NCI-H460 (cell line): ENCODE results near the gene UBE2M. TPM values are rescaled to one million over a fixed set of nuclear protein-coding genes. Genes with fewer than 3 reads are reported as not detected.

Source experiments
- DNase-seq: peaks from one replicate; pipeline ENCODE4 v3.0.0-alpha.2; 2016; ENCODE audit warnings: low read depth; ENCODE audit errors: extremely low read depth
- total RNA-seq: library from RNA; depleted of rRNA; stranded (reverse); fragments of >200 nt; shearing (Covaris generic); gene quantifications from 2 replicates; pipeline ENCODE4 v1.2.3, GENCODE V29; 2014

UBE2M gene
- total RNA-seq, 1 experiment from 2014 or later, result 90.5 TPM

GRCh38 chr19:58557221-58558065 is 968 bp downstream of the UBE2M start:
- no peak for DNase-seq

DNA sequence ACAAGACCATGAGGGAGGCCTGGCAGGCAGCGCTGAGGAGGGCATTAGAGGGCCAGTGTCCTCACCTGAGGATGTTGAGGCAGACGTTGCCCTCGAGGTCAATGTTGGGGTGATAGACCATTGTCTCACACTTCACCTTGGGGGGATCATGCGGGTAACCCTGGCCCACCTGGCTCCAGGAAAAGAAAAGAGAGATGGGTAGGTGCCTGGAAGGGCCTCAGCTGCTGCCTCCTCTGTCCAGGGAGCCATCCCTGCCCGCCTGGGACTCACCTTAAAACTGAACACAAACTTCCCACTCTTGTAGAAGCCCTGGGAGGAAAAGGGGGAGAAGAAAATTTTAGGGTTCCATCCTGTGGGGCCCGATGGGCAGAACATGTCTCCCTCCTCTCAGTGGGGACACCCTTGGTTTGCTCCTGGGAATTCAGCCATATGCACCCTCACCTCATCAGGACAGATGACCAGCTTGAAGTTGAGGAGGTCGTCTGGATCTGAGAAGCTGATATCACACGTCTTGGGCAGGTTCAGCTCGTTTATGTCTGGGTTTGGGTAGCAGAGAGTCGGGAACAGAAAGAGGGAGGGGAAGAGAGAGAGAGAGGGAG is 1.7 kb downstream of the UBE2M start:
- DNase-seq, result no peak

DNA sequence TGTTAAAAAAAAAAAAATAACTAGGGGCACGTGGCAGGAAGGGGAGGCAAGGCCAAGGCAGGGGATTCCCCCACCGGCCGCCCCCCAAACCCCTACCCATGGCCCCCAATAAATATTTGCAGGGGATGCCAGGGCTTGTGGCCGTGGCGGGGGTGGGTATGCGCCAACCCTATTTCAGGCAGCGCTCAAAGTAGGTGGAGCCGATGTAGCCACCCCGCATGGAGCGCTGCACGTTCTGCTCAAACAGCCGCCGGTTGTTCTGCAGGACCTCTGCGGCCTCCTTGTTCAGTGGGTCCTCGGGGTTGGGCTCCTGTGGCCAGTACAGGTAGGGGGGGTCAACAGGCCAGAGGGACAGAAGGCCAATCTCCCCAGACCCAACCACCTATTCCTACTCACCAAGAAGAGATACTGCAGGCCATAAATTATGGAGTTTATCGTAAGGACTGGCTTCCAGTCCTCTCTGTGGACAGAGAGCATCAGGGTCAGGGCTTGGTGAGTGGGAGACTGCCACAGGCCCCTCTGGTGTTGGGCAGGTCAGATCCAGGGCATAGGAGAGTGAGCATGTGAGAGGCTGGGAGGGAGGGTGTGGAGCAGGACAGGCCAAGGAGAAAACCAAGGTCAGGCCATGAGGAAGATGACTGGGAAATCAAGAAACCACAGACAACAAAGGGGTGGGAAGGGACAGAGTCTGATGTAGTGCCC is 2.3 kb downstream of the UBE2M start:
- no peak for DNase-seq

- no peak for DNase-seq
These were observed 3.0 kb downstream of the UBE2M start for GRCh38 chr19:58555369-58555885.

GRCh38 chr19:58554494-58555368 is 3.7 kb downstream of the UBE2M start, which contains the start of gene CHMP2A:
Gene CHMP2A, minus strand, starts transcription at chr19:58555105. Its CDS starts 893 bp downstream, at chr19:58554212.
- peak; percentile 92 for DNase-seq

DNA sequence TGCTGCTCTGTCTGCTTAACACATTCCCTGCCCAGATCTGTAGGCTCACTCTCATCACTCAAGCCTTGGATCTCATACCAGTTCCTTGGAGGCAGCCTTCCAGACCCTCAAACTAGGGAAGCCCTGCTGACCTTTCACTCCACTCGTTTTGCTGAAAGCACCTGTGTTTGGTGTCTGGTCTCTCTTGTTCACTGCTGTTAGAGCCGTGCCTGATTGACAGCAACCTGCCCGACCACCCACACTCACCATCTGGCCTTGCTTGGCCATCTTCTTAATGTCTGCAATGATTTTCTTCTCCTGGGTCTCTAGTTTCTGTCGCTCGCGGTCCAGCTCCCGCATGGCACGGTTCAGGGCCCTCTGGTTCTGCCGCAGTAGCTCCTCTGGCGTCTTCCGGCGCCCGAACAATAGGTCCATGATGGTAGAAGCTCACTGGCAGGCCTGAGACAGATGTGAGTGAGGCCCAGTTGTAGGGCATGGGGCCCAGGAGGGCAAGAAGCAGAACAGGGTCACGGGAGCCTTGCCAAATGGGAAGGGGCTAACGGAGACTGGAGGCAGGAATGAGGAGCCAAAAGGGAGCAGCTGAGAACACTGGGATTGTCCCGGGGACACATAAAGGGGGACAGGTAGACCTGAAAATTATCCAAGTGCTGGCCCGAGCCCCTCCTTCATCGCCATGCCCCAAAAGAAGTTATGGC is 4.5 kb downstream of the UBE2M start:
- no peak for DNase-seq

DNA sequence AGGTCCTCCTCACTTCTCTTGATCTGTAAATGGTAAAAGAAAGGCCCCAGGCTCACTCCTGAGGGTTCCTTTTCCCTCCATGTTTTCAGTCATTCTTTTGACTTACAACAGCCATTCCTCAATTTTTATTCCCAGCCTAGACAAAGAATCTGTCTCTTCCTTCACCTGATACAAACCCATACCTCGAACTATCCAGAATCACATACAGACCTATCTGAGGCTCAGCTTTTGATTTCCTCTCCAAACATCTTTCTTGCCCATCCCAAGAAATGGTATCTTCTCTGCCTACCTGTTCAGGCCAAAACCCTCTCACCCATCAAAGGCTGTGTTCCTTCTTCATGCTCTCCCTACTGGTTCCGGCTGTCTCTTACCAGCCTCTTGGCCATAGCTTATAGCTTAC is 5.8 kb downstream of the UBE2M start:
- no peak for DNase-seq

DNA sequence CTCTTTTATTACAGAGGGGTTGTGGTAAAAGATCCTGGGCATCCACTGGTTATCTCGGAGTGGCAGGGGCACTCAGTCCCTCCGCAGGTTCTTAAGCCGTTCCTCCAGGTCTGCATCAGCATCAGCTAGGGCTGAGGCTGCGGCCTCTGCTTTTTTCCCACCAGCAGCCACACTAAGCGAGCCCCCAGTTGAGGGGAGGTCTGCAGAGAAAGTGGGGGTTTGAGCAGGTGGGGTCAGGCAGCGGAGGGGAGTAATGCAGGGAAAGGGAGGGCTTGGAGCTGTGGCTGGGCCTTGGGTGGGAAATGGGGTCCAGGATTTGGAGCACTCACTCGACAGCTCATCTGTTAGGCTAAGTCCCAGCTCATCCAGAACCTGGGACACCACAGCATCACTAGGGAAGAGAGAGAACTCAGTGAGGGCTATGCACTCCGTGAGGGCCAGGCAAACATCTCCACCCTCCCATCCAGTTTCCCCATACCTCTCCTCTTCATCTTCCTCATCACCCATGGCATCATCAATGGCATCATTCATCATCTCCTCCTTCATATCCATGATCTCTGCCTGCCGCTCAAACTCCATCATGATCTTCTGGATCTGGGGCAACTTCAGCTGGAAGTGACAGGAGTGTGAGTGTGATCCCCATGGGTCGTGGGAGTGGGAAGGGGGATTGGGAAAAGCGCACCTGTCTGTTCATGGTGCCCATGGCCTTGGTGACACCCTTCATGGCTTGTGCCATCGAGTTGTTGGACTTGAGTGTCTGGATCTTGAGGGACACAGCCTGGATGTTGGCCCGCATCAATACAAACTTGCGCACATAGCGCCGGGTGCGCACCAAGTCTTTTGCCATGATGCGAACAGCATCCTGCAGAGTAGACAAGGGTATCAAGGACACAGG is 6.6 kb downstream of the UBE2M start:
- no peak for DNase-seq

DNA sequence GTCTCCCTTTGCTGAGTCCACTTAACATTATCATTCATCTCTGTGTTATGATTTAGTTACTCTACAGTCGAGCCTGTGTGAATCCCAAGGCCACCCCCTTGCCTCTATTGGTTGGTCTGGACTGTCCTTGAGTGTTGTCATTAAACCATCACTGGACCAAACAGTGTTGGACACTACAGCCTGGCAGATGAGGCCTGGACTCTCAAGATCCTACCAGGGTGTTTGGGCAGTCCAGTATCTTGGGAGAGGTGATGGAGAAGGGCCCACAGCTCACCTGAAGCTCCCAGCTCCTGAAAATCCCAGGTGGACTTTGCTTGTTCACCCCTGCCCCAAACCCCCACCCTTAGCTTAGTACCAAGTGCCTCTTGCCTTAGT is 7.3 kb downstream of the UBE2M start:
- DNase-seq, result no peak

DNA sequence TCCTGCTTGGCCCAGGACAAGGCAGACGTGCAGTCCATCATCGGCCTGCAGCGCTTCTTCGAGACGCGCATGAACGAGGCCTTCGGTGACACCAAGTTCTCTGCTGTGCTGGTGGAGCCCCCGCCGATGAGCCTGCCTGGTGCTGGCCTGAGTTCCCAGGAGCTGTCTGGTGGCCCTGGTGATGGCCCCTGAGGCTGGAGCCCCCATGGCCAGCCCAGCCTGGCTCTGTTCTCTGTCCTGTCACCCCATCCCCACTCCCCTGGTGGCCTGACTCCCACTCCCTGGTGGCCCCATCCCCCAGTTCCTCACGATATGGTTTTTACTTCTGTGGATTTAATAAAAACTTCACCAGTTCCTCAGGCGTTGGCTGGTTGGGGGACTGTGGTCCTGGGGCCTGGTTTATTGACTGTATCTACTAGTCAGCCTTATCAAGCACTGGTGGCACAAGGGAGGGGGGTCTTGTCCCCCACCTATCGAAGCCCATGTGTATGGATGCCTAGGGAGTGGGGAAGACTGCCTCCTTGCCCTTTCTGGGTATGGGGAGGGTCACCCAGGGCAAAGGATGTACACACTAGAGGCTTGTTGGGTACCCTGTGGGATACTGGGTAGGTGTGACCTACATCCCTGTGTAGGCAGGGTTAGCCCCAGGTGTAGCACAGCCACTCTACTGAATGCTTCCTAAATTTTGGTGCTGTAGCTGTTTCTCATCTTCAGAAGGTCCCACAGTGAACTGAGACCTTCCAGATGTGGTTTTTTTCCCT is 7.9 kb downstream of the UBE2M start:
- no peak for DNase-seq

GRCh38 chr19:58549664-58550361 is 8.6 kb downstream of the UBE2M start:
- no peak for DNase-seq

- no peak for DNase-seq
These were observed 9.3 kb downstream of the UBE2M start for GRCh38 chr19:58548859-58549663.

DNA sequence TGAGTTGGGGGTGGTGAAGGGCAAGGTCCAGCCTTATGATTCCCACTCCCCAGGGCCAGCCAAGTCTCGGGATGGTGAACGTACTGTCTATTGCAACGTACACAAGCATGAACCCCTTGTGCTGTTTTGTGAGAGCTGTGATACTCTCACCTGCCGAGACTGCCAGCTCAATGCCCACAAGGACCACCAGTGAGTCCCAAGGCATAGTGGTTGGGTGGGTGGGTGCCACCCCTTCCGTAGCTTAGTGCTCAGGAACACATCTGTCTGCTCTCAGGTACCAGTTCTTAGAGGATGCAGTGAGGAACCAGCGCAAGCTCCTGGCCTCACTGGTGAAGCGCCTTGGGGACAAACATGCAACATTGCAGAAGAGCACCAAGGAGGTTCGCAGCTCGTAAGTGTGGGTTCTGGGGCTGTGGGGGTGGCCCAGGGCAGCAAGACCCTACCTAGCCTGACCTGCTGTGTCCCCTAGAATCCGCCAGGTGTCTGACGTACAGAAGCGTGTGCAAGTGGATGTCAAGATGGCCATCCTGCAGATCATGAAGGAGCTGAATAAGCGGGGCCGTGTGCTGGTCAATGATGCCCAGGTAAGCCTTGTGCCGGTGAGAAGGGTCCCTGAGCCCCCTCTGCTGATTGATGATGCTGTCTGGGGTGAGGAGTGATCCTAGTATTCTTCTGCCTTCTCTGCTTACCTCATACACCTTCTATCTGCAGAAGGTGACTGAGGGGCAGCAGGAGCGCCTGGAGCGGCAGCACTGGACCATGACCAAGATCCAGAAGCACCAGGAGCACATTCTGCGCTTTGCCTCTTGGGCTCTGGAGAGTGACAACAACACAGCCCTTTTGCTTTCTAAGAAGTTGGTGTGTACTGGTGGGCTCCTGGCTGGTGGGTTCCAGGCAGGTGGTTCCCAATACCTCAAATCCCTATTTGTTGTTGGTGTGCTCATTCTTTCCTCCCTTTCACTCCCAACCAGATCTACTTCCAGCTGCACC is 10.8 kb downstream of the UBE2M start:
- no peak for DNase-seq

DNA sequence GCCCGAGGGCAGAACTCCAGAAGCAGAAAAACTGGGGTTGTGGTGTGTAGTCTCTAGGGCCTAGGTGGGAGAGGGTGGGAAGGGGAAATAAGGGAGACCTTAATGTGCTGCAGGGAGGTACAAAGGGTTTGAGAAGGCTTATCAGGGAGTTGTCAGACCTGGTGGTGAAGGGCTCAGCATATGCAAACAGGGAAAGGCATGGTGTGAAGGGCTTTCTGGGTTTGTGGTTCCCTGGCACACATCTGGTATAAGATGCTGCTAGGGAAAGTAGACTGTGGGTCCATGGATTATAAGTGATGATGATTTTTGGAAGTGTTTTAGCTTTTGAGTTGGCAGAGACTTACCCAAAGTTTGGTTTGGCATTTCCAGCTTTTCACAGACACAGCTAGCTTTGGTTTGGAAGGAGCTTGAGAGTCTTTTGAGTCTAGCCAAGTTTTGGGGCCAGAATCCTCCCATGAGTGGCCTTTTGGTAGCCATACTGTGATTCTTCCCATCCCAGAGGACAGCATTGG is 12.3 kb downstream of the UBE2M start:
- no peak for DNase-seq
